NCI-H2171 treated with DMSO at 0.1 percent for 48 hours (cell line): Measurements from ENCODE around the gene AKNA.

ENCODE experiments used
- DNase-seq: peaks from one replicate; lab custom pipeline; 2025; lab: John Stamatoyannopoulos, UW

AKNA gene

GRCh38 chr9:114387680-114388356 lies at the start of gene AKNA:
TSS of gene AKNA (minus strand) at chr9:114387982. CDS start at chr9:114381333, 6,649 bp downstream.
- DNase-seq: no peak

- DNase-seq: no peak
Observed at GRCh38 chr9:114437401-114437893, 49.7 kb upstream of the AKNA start.

GRCh38 chr9:114434878-114435311 lies 47.1 kb upstream of the AKNA start:
- peak; percentile 87 for DNase-seq

- DNase-seq: no peak
Observed at GRCh38 chr9:114433720-114434255, 46.0 kb upstream of the AKNA start.

GRCh38 chr9:114433086-114433485 lies 45.3 kb upstream of the AKNA start:
- DNase-seq: no peak

GRCh38 chr9:114432323-114433067 lies 44.7 kb upstream of the AKNA start:
- DNase-seq: no peak

GRCh38 chr9:114431770-114432169 lies 44.0 kb upstream of the AKNA start:
- DNase-seq: no peak

- DNase-seq: no peak
Observed at GRCh38 chr9:114431003-114431402, 43.2 kb upstream of the AKNA start.

- peak; percentile 80 for DNase-seq
Observed at GRCh38 chr9:114430457-114430856, 42.7 kb upstream of the AKNA start.

GRCh38 chr9:114429488-114429887 lies 41.7 kb upstream of the AKNA start:
- DNase-seq: no peak

- DNase-seq: no peak
Observed at GRCh38 chr9:114428466-114428865, 40.7 kb upstream of the AKNA start.

- no peak for DNase-seq
Observed at GRCh38 chr9:114427644-114428043, 39.9 kb upstream of the AKNA start.

GRCh38 chr9:114426046-114426948 lies 38.5 kb upstream of the AKNA start:
- no peak for DNase-seq

GRCh38 chr9:114425126-114425525 lies 37.3 kb upstream of the AKNA start:
- no peak for DNase-seq

GRCh38 chr9:114424126-114424525 lies 36.3 kb upstream of the AKNA start:
- no peak for DNase-seq

GRCh38 chr9:114423181-114423580 lies 35.4 kb upstream of the AKNA start:
- no peak for DNase-seq

GRCh38 chr9:114421147-114421546 lies 33.4 kb upstream of the AKNA start:
- no peak for DNase-seq

GRCh38 chr9:114419796-114420195 lies 32.0 kb upstream of the AKNA start:
- DNase-seq: no peak

- DNase-seq: no peak
Observed at GRCh38 chr9:114418053-114418452, 30.3 kb upstream of the AKNA start.

- no peak for DNase-seq
Observed at GRCh38 chr9:114417511-114417910, 29.7 kb upstream of the AKNA start.

GRCh38 chr9:114416906-114417305 lies 29.1 kb upstream of the AKNA start:
- no peak for DNase-seq

GRCh38 chr9:114416290-114416689 lies 28.5 kb upstream of the AKNA start:
- no peak for DNase-seq
